ENCODE results near the gene BCAR3.

BCAR3 gene

GRCh38 chr1:93681101-93681988 is at the start of gene BCAR3:
Gene BCAR3 (minus strand): TSS chr1:93681837. CDS start chr1:93674930, 6,907 bp downstream.
- DNase-seq, result peak; percentile 67

GRCh38 chr1:93730621-93731020 is 49.0 kb upstream of the BCAR3 start:
- DNase-seq, result no peak

GRCh38 chr1:93729906-93730305 is 48.3 kb upstream of the BCAR3 start:
- no peak for DNase-seq

- DNase-seq, result no peak
These were observed 47.9 kb upstream of the BCAR3 start for GRCh38 chr1:93729502-93729901.

GRCh38 chr1:93728480-93729131 is 47.0 kb upstream of the BCAR3 start:
- DNase-seq, result no peak

GRCh38 chr1:93723733-93724270 is 42.2 kb upstream of the BCAR3 start:
- DNase-seq, result no peak

- DNase-seq, result no peak
These were observed 41.5 kb upstream of the BCAR3 start for GRCh38 chr1:93723110-93723509.

GRCh38 chr1:93722081-93723031 is 40.7 kb upstream of the BCAR3 start:
- no peak for DNase-seq

- no peak for DNase-seq
These were observed 39.5 kb upstream of the BCAR3 start for GRCh38 chr1:93720956-93721626.

- no peak for DNase-seq
These were observed 36.0 kb upstream of the BCAR3 start for GRCh38 chr1:93717640-93718039.

GRCh38 chr1:93716941-93717368 is 35.3 kb upstream of the BCAR3 start:
- peak; percentile 33 for DNase-seq

- no peak for DNase-seq
These were observed 34.5 kb upstream of the BCAR3 start for GRCh38 chr1:93716163-93716562.

GRCh38 chr1:93715529-93716126 is 34.0 kb upstream of the BCAR3 start:
- peak; percentile 59 for DNase-seq

GRCh38 chr1:93714356-93714755 is 32.7 kb upstream of the BCAR3 start:
- no peak for DNase-seq

- no peak for DNase-seq
These were observed 31.7 kb upstream of the BCAR3 start for GRCh38 chr1:93713341-93713740.

- DNase-seq, result peak; percentile 36
These were observed 31.1 kb upstream of the BCAR3 start for GRCh38 chr1:93712741-93713140.

- no peak for DNase-seq
These were observed 29.1 kb upstream of the BCAR3 start for GRCh38 chr1:93710499-93711453.

GRCh38 chr1:93708734-93709481 is 27.3 kb upstream of the BCAR3 start:
- peak; percentile 58 for DNase-seq

GRCh38 chr1:93707956-93708355 is 26.3 kb upstream of the BCAR3 start:
- DNase-seq, result no peak
